Chondrocyte (in vitro differentiated cells): Measurements from ENCODE around the gene NFIA. TPM values are rescaled to one million over a fixed set of nuclear protein-coding genes. Genes with fewer than 3 reads are reported as not detected.
"Not testable (repeated sequence)": the region's sequence is repeated elsewhere in the genome, so short reads cannot be mapped to it uniquely, and the experiment has no call there.

Experiments
- DNase-seq: peaks from one replicate; pipeline ENCODE4 v3.0.0; 2021; ENCODE audit warnings: mixed read lengths, low spot score
- H3K27ac Mint-ChIP-seq: one replicate; pipeline ENCODE4 v1.8.0; 2021; ENCODE audit warnings: mild to moderate bottlenecking, moderate library complexity, mixed read lengths; ENCODE audit not compliant: unreplicated experiment
- H3K27me3 Mint-ChIP-seq: 2 replicates; pipeline ENCODE4 v1.8.0; 2021; ENCODE audit warnings: low read depth, mixed read lengths
- H3K36me3 Mint-ChIP-seq: 2 replicates; pipeline ENCODE4 v1.8.0; 2021; ENCODE audit warnings: low read depth, mixed read lengths
- H3K4me1 Mint-ChIP-seq: 2 replicates; pipeline ENCODE4 v1.8.0; 2021; ENCODE audit warnings: low read depth, mild to moderate bottlenecking, mixed read lengths
- H3K4me3 Mint-ChIP-seq: one replicate; pipeline ENCODE4 v1.8.0; 2021; ENCODE audit warnings: mild to moderate bottlenecking, moderate library complexity, mixed read lengths; ENCODE audit not compliant: unreplicated experiment
- H3K9me3 Mint-ChIP-seq: 2 replicates; pipeline ENCODE4 v1.8.0; 2021; ENCODE audit warnings: low read depth, mixed read lengths
- CTCF ChIP-seq: fragments of 200-600 bp; sonication (generic); IDR thresholded peaks from 2 replicates; pipeline ENCODE4 v1.5.0; 2021; ENCODE audit warnings: antibody characterized with exemption, mild to moderate bottlenecking, moderate library complexity
- total RNA-seq: library from RNA; stranded (reverse); gene quantifications from 3 replicates; pipeline ENCODE4 v1.2.1, GENCODE V29; 2021

The NFIA gene
- total RNA-seq, 1 donor from 2014 or later = 43.0 TPM

GRCh38 chr1:61067446-61068019, 14.8 kb upstream of the NFIA start:
- Mint-ChIP-seq H3K27me3 (no peaks in the 10 kb centered on the region), H3K27ac (no peak overlapping the region), H3K4me3 (no peak overlapping the region), H3K36me3 (no peaks in the 10 kb centered on the region), H3K9me3 (no peaks in the 10 kb centered on the region), H3K4me1 (peaks cover 3% of the 10 kb centered on the region)
- TF ChIP-seq CTCF = no peak
- DNase-seq = no peak

- Mint-ChIP-seq H3K9me3 (no peaks in the 10 kb centered on the region), H3K27ac (no peak overlapping the region), H3K36me3 (no peaks in the 10 kb centered on the region), H3K4me1 (peaks cover 3% of the 10 kb centered on the region), H3K4me3 (no peak overlapping the region), H3K27me3 (no peaks in the 10 kb centered on the region)
- no peak for TF ChIP-seq CTCF
- DNase-seq = no peak
Observed at GRCh38 chr1:61070054-61070453, 12.3 kb upstream of the NFIA start.

- no peak for DNase-seq
- Mint-ChIP-seq H3K27ac (no peak overlapping the region), H3K4me1 (peaks cover 8% of the 10 kb centered on the region), H3K9me3 (no peaks in the 10 kb centered on the region), H3K4me3 (no peak overlapping the region), H3K36me3 (no peaks in the 10 kb centered on the region), H3K27me3 (no peaks in the 10 kb centered on the region)
- TF ChIP-seq CTCF = no peak
Observed at GRCh38 chr1:61071205-61072130, 10.9 kb upstream of the NFIA start.

GRCh38 chr1:61073871-61074270, 8.5 kb upstream of the NFIA start:
- Mint-ChIP-seq H3K27me3 (no peaks in the 10 kb centered on the region), H3K4me1 (peaks cover 22% of the 10 kb centered on the region), H3K36me3 (no peaks in the 10 kb centered on the region), H3K9me3 (no peaks in the 10 kb centered on the region), H3K27ac (no peak overlapping the region), H3K4me3 (no peak overlapping the region)
- no peak for DNase-seq
- no peak for TF ChIP-seq CTCF

GRCh38 chr1:61075833-61076232, 6.5 kb upstream of the NFIA start:
- H3K9me3 Mint-ChIP-seq, H3K36me3 Mint-ChIP-seq, DNase-seq, H3K27ac Mint-ChIP-seq, H3K27me3 Mint-ChIP-seq, H3K4me3 Mint-ChIP-seq: not testable (repeated sequence)
- peaks cover 42% of the 10 kb centered on the region for H3K4me1 Mint-ChIP-seq
